ENCODE data around the gene ATF2. TPM values are rescaled to one million over a fixed set of nuclear protein-coding genes. Genes with fewer than 3 reads are reported as not detected.

ATF2 gene
- total and polyA plus RNA-seq, 2 of the 13 experiments (the other 11 are each of a cell fraction or from before 2014, with no cell fraction given), result 91.6 to 95.1 TPM

DNA sequence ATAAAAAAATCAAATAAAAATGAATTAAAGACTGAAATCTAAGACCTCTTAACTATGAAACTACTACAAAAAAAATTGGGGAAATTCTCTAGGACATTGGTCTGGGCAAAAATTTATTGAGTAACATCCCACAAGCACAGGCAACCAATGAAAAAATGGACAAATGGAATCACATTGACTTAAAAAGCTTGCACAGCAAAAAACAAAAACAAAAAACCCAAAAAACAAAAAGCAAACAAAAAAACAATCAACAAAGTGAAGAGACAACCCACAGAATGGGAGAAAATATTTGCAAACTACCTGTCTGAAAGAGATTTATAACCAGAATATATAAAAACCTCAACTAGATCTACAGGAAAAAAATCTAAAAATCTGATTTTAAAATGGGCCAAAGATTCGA, 99.5 kb downstream of the ATF2 start:
- TF ChIP-seq MAFK (conservative IDR thresholded peaks at IDR 0.05 in 1 of 2, IDR thresholded peaks at IDR 0.05 in 1 of 2; ENCODE audit: low read length in 2 of 2) (peak in 1 of 2 experiments; percentile 57; a peak in 2 of 4 replicates), CBFB (CRISPR knock-in tag; IDR thresholded peaks at IDR 0.05) (no peak), ZNF354B (CRISPR knock-in tag; IDR thresholded peaks at IDR 0.05) (no peak), RFX3 (CRISPR knock-in tag; IDR thresholded peaks at IDR 0.05) (no peak), ZNF703 (CRISPR knock-in tag; IDR thresholded peaks at IDR 0.05; ENCODE audit: borderline replicate concordance) (no peak)
- Histone ChIP-seq H3K9me3 (ENCODE audit: low read length) (no peaks in the 10 kb centered on the region), H3K4me2 (ENCODE audit: low read depth, low read length) (no peak overlapping the region), H3K27ac (ENCODE audit: extremely low read length, insufficient read depth, low read length) (no peak overlapping the region), H3K4me3 (replicated peaks in 1 of 3; ENCODE audit: insufficient read depth in 1 of 3, low read depth in 2 of 3, low read length in 3 of 3) (no peak overlapping the region), H4K20me1 (ENCODE audit: insufficient read depth, low read length) (no peaks in the 10 kb centered on the region), H3K4me1 (ENCODE audit: insufficient read depth, low read length) (peaks cover 9% of the 10 kb centered on the region), H3K79me2 (ENCODE audit: insufficient read depth, low read length) (no peaks in the 10 kb centered on the region), H3K9ac (ENCODE audit: insufficient read depth, low read depth, low read length) (no peak overlapping the region), H3K27me3 (ENCODE audit: control insufficient read depth in 1 of 2, insufficient read depth in 2 of 2, low read length in 2 of 2) (no peaks in the 10 kb centered on the region), H3K36me3 (replicated peaks in 1 of 2; ENCODE audit: control insufficient read depth in 1 of 2, insufficient read depth in 2 of 2, low read length in 2 of 2) (peaks cover 4 to 18% of the 10 kb centered on the region in 2 experiments; a peak in 3 of 5 replicates), H2AFZ (ENCODE audit: low read length) (no peak overlapping the region)
- WGBS (ENCODE audit: low lambda C conversion rate), result 96% methylated on average over 1 of the region's 1 CpG
- ChIA-PET CTCF (ENCODE audit: low intra/inter-chr PET ratio, low total read pairs) (no interaction called here), POLR2A (no interaction called here)
- no peak for FAIRE-seq
- BruUV-seq (replicated peaks), result TSS peak; percentile 4
- no peak for DNase-seq (ENCODE audit: low spot score)
- ATAC-seq, result no peak
- intact Hi-C loops (cut with micrococcal nuclease; ENCODE audit: unreplicated experiment), result no loop called here
- in situ Hi-C loops (cut with HindIII; ENCODE audit: extremely low pct_ligation_motif_present, low pct_unique_long_range_greater_than_20kb), result no loop called here

- POLR2A ChIA-PET, result interaction anchor here (1.5 kb wide), 1 partner anchor 29 kb away, joined by 5 read pairs; no protein-coding TSS in a partner anchor
- no peak overlapping the region for H3K9ac ChIP-seq (ENCODE audit: insufficient read depth, low read depth, low read length)
- H3K27ac ChIP-seq (ENCODE audit: extremely low read length, insufficient read depth, low read length), result no peak overlapping the region
- in situ Hi-C loops (cut with HindIII; ENCODE audit: extremely low pct_ligation_motif_present, low pct_unique_long_range_greater_than_20kb) (no loop called here), intact Hi-C loops (cut with micrococcal nuclease; ENCODE audit: unreplicated experiment) (no loop called here)
- H3K4me1 ChIP-seq (ENCODE audit: insufficient read depth, low read length), result peaks cover 30% of the 10 kb centered on the region
- CTCF ChIA-PET (ENCODE audit: low intra/inter-chr PET ratio, low total read pairs), result no interaction called here
- ATAC-seq, result no peak
- H2AFZ ChIP-seq (ENCODE audit: low read length), result no peak overlapping the region
- no peaks in the 10 kb centered on the region for H3K9me3 ChIP-seq (ENCODE audit: low read length)
- WGBS (ENCODE audit: low lambda C conversion rate), result 96% methylated on average over 4 of the region's 4 CpGs
- no peak for DNase-seq (ENCODE audit: low spot score)
- no peak overlapping the region for H3K4me2 ChIP-seq (ENCODE audit: low read depth, low read length)
- no peaks in the 10 kb centered on the region for H4K20me1 ChIP-seq (ENCODE audit: insufficient read depth, low read length)
- no peak for FAIRE-seq
- peaks cover 2 to 4% of the 10 kb centered on the region in 2 experiments; a peak in 2 of 5 replicates for H3K36me3 ChIP-seq (replicated peaks in 1 of 2; ENCODE audit: control insufficient read depth in 1 of 2, insufficient read depth in 2 of 2, low read length in 2 of 2)
- no peaks in the 10 kb centered on the region for H3K27me3 ChIP-seq (ENCODE audit: control insufficient read depth in 1 of 2, insufficient read depth in 2 of 2, low read length in 2 of 2)
- no TSS peak for BruUV-seq (replicated peaks)
- H3K79me2 ChIP-seq (ENCODE audit: insufficient read depth, low read length), result no peaks in the 10 kb centered on the region
- H3K4me3 ChIP-seq (replicated peaks in 1 of 3; ENCODE audit: insufficient read depth in 1 of 3, low read depth in 2 of 3, low read length in 3 of 3), result no peak overlapping the region
- no peak for TF ChIP-seq SYNCRIP (IDR thresholded peaks at IDR 0.05; ENCODE audit: insufficient read depth, low read depth, low read length)
- TF ChIP-seq, protein P1, sequence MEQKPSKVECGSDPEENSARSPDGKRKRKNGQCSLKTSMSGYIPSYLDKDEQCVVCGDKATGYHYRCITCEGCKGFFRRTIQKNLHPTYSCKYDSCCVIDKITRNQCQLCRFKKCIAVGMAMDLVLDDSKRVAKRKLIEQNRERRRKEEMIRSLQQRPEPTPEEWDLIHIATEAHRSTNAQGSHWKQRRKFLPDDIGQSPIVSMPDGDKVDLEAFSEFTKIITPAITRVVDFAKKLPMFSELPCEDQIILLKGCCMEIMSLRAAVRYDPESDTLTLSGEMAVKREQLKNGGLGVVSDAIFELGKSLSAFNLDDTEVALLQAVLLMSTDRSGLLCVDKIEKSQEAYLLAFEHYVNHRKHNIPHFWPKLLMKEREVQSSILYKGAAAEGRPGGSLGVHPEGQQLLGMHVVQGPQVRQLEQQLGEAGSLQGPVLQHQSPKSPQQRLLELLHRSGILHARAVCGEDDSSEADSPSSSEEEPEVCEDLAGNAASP (CRISPR knock-in tag; IDR thresholded peaks at IDR 0.05; ENCODE audit: borderline replicate concordance), result no peak
- no peak for TF ChIP-seq STAT5B (CRISPR knock-in tag; IDR thresholded peaks at IDR 0.05)
- TF ChIP-seq, protein P2, sequence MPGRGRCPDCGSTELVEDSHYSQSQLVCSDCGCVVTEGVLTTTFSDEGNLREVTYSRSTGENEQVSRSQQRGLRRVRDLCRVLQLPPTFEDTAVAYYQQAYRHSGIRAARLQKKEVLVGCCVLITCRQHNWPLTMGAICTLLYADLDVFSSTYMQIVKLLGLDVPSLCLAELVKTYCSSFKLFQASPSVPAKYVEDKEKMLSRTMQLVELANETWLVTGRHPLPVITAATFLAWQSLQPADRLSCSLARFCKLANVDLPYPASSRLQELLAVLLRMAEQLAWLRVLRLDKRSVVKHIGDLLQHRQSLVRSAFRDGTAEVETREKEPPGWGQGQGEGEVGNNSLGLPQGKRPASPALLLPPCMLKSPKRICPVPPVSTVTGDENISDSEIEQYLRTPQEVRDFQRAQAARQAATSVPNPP (CRISPR knock-in tag; IDR thresholded peaks at IDR 0.05), result no peak
- no peak for TF ChIP-seq ZHX2 (IDR thresholded peaks at IDR 0.05; ENCODE audit: low read depth)
- no peak for TF ChIP-seq ZHX2 (CRISPR knock-in tag; IDR thresholded peaks at IDR 0.05; ENCODE audit: borderline replicate concordance)
Measured at GRCh38 chr2:175066411-175066810, 101.6 kb downstream of the ATF2 start.

Measured in HepG2 (cell line).